HepG2 (cell line): ENCODE data around the gene MRFAP1L1. TPM values are rescaled to one million over a fixed set of nuclear protein-coding genes. Genes with fewer than 3 reads are reported as not detected.

Experiments used
- FOXP1 ChIP-seq, 2 experiments: fragments of 450-650 bp in 1 of 2; IDR thresholded peaks; 2 replicates each; pipeline ENCODE4 v1.6.1; 2017 to 2018; ENCODE audit warnings: antibody characterized with exemption in 1 of 2
- GMEB1 ChIP-seq: sonication (generic); formaldehyde crosslinking; IDR thresholded peaks from 2 replicates; pipeline ENCODE4 v1.5.1; 2020; ENCODE audit warnings: missing genetic modification reagents, mild to moderate bottlenecking, borderline replicate concordance
- KDM2A ChIP-seq: sonication (generic); formaldehyde crosslinking; IDR thresholded peaks from 2 replicates; pipeline ENCODE4 v1.4.0; 2020; ENCODE audit warnings: low read depth, missing genetic modification reagents, borderline replicate concordance
- PITX1 ChIP-seq: sonication (generic); formaldehyde crosslinking; IDR thresholded peaks from 2 replicates; pipeline ENCODE4 v1.5.1; 2020; ENCODE audit warnings: mild to moderate bottlenecking, missing genetic modification reagents
- SOX6 ChIP-seq, 2 experiments: fragments of 450-650 bp in 1 of 2; sonication (generic) in 1 of 2; formaldehyde crosslinking in 1 of 2; IDR thresholded peaks; 2 replicates each; pipeline versions ENCODE4 v1.4.0 to v1.6.1; 2017 to 2020; ENCODE audit warnings: antibody characterized with exemption in 1 of 2, mild to moderate bottlenecking in 1 of 2, missing genetic modification reagents in 1 of 2
- SRSF4 ChIP-seq: fragments of 200-400 bp; formaldehyde crosslinking; IDR thresholded peaks from one replicate; pipeline ENCODE4 v1.6.1; 2018; ENCODE audit warnings: mild to moderate bottlenecking, low read depth, low read length, moderate library complexity; ENCODE audit not compliant: poor library complexity, severe bottlenecking
- XRCC5 ChIP-seq: fragments of 200-400 bp; formaldehyde crosslinking; optimal IDR thresholded peaks from 2 replicates; pipeline ENCODE3; 2017; ENCODE audit warnings: mild to moderate bottlenecking, low read length
- ZBTB21 ChIP-seq: sonication (generic); formaldehyde crosslinking; IDR thresholded peaks from 2 replicates; pipeline ENCODE4 v1.4.0; 2020; ENCODE audit warnings: missing genetic modification reagents
- ZNF678 ChIP-seq: sonication (generic); formaldehyde crosslinking; IDR thresholded peaks from 2 replicates; pipeline ENCODE4 v1.4.0; 2020; ENCODE audit warnings: mild to moderate bottlenecking, missing genetic modification reagents
- ZNF878 ChIP-seq: sonication (generic); formaldehyde crosslinking; IDR thresholded peaks from 2 replicates; pipeline ENCODE4 v1.8.1; 2023; ENCODE audit warnings: mild to moderate bottlenecking, missing genetic modification reagents, moderate library complexity
- polyA plus RNA-seq, 8 experiments: library from polyadenylated mRNA; depleted of rRNA in 3 of 8; stranded (reverse) in 7 of 8; unstranded in 1 of 8; fragments of >200 nt; fragmentation: Illumina TruSeq in 4 of 8; extraction: Trizol in 4 of 8; gene quantifications; 2 replicates each; pipeline versions ENCODE4 v1.2.1 to v1.2.3, GENCODE V29; 2011 to 2016; ENCODE audit warnings: low read depth in 4 of 8, missing spikeins in 1 of 8, mixed read lengths in 1 of 8; ENCODE audit not compliant: insufficient read depth in 1 of 8
- total RNA-seq, 5 experiments: library from RNA; depleted of rRNA; stranded (reverse); fragments of >200 nt; fragmentation: Illumina TruSeq; extraction: Trizol; gene quantifications; 2 replicates each; pipeline ENCODE4 v1.2.3, GENCODE V29; 2016; ENCODE audit warnings: low read depth in 1 of 5

Gene MRFAP1L1
- total and polyA plus RNA-seq, 2 of the 13 experiments (the other 11 are each of a cell fraction or from before 2014, with no cell fraction given) = 44.8 to 76.6 TPM

GRCh38 chr4:6755088-6755753 is 45.6 kb upstream of the MRFAP1L1 start (continued):
- peak; percentile 80 for TF ChIP-seq KDM2A (CRISPR knock-in tag)
- no peak for TF ChIP-seq SOX6 (IDR thresholded peaks at IDR 0.05)
- peak; percentile 95 for TF ChIP-seq SOX6 (CRISPR knock-in tag; IDR thresholded peaks at IDR 0.05)
- TF ChIP-seq XRCC5 = peak; percentile 48
- TF ChIP-seq PITX1 (CRISPR knock-in tag) = peak; percentile 94
- no peak for TF ChIP-seq ZNF678 (CRISPR knock-in tag)
- TF ChIP-seq ZBTB21 = 0 out of 2 replicates have a peak, but pooled peaks have one; percentile 30
- peak; percentile 64; the same call in 1 of the 2 replicates for TF ChIP-seq GMEB1 (CRISPR knock-in tag)
- no peak for TF ChIP-seq FOXP1 (IDR thresholded peaks at IDR 0.05)
- TF ChIP-seq FOXP1 (CRISPR knock-in tag; IDR thresholded peaks at IDR 0.05) = peak; percentile 93
- peak; percentile 83; the same call in 1 of the 2 replicates for TF ChIP-seq ZNF878 (CRISPR knock-in tag)
- no peak for TF ChIP-seq SRSF4
